Astrocyte (in vitro differentiated cells and primary cell): ENCODE measurements around the gene GKN1. TPM values are rescaled to one million over a fixed set of nuclear protein-coding genes. Genes with fewer than 3 reads are reported as not detected.

ENCODE experiments used
- DNase-seq: peaks from one replicate; pipeline ENCODE4 v3.0.0-alpha.2; 2010; ENCODE audit warnings: low read depth
- FAIRE-seq: peaks from 2 replicates; lab custom pipeline; 2011; peaks lifted over from hg19 to GRCh38; lab: Jason Lieb, UNC
- H2AFZ ChIP-seq: 2 replicates; pipeline ENCODE4 v1.6.0; 2012; ENCODE audit warnings: low read depth, low read length, inconsistent platforms
- H3K27ac ChIP-seq: 2 replicates; pipeline ENCODE4 v1.5.1; 2011; ENCODE audit warnings: low read depth, low read length, inconsistent platforms
- H3K27me3 ChIP-seq: 2 replicates; pipeline ENCODE4 v1.6.0; 2011; ENCODE audit warnings: low read length, inconsistent platforms; ENCODE audit not compliant: insufficient read depth
- H3K36me3 ChIP-seq: 2 replicates; pipeline ENCODE4 v1.5.1; 2011; ENCODE audit warnings: low read length, inconsistent platforms; ENCODE audit not compliant: insufficient read depth
- H3K4me1 ChIP-seq: 2 replicates; pipeline ENCODE4 v1.5.1; 2011; ENCODE audit warnings: low read length, inconsistent platforms; ENCODE audit not compliant: insufficient read depth
- H3K4me2 ChIP-seq: 2 replicates; pipeline ENCODE4 v1.6.0; 2012; ENCODE audit warnings: low read length, inconsistent platforms
- H3K4me3 ChIP-seq: 2 replicates; pipeline ENCODE4 v1.5.1; 2011; ENCODE audit warnings: low read depth, mild to moderate bottlenecking, low read length, inconsistent platforms; ENCODE audit not compliant: insufficient read depth
- H3K79me2 ChIP-seq: 2 replicates; pipeline ENCODE4 v1.6.0; 2012; ENCODE audit warnings: mild to moderate bottlenecking, low read length, inconsistent platforms; ENCODE audit not compliant: insufficient read depth
- H3K9ac ChIP-seq: 2 replicates; pipeline ENCODE4 v1.6.0; 2012; ENCODE audit warnings: mild to moderate bottlenecking, low read length, inconsistent platforms
- H3K9me3 ChIP-seq: 2 replicates; pipeline ENCODE4 v1.5.1; 2012; ENCODE audit warnings: low read depth, mild to moderate bottlenecking, low read length, inconsistent platforms; ENCODE audit not compliant: insufficient read depth
- H4K20me1 ChIP-seq: 2 replicates; pipeline ENCODE4 v1.6.0; 2012; ENCODE audit warnings: low read length, inconsistent platforms; ENCODE audit not compliant: insufficient read depth
- H3K27ac Mint-ChIP-seq: one replicate; pipeline ENCODE4 v1.8.0; 2021; ENCODE audit warnings: mild to moderate bottlenecking, mixed read lengths; ENCODE audit not compliant: unreplicated experiment
- H3K27me3 Mint-ChIP-seq: one replicate; pipeline ENCODE4 v1.8.0; 2021; ENCODE audit warnings: low read depth, mixed read lengths; ENCODE audit not compliant: unreplicated experiment
- H3K36me3 Mint-ChIP-seq: one replicate; pipeline ENCODE4 v1.8.0; 2021; ENCODE audit warnings: low read depth, mixed read lengths; ENCODE audit not compliant: unreplicated experiment
- H3K4me1 Mint-ChIP-seq: one replicate; pipeline ENCODE4 v1.8.0; 2021; ENCODE audit warnings: low read depth, mixed read lengths; ENCODE audit not compliant: unreplicated experiment
- H3K4me3 Mint-ChIP-seq: one replicate; pipeline ENCODE4 v1.8.0; 2021; ENCODE audit warnings: mild to moderate bottlenecking, moderate library complexity, mixed read lengths; ENCODE audit not compliant: unreplicated experiment
- H3K9me3 Mint-ChIP-seq: one replicate; pipeline ENCODE4 v1.8.0; 2021; ENCODE audit warnings: mild to moderate bottlenecking, mixed read lengths; ENCODE audit not compliant: unreplicated experiment
- CTCF ChIP-seq: IDR thresholded peaks from 2 replicates; pipeline ENCODE4 v1.5.1; 2011; ENCODE audit warnings: low read depth, mild to moderate bottlenecking, inconsistent platforms, low read length, moderate library complexity; ENCODE audit not compliant: insufficient read depth
- EZH2 ChIP-seq: IDR thresholded peaks from 2 replicates; pipeline ENCODE4 v1.6.1; 2012; ENCODE audit warnings: mild to moderate bottlenecking, low read length, inconsistent platforms; ENCODE audit not compliant: insufficient read depth
- total RNA-seq: library from RNA; stranded (reverse); gene quantifications from 2 replicates; pipeline ENCODE4 v1.2.1, GENCODE V29; 2021

The GKN1 gene
- total RNA-seq, 1 donor from 2014 or later = not detected

GRCh38 chr2:69001879-69002278 lies 27.4 kb downstream of the GKN1 start:
- Histone ChIP-seq H3K4me1 (no peaks in the 10 kb centered on the region), H3K36me3 (no peaks in the 10 kb centered on the region), H3K27ac (no peak overlapping the region), H4K20me1 (no peaks in the 10 kb centered on the region), H3K9ac (no peak overlapping the region), H2AFZ (no peak overlapping the region), H3K9me3 (peaks cover 3% of the 10 kb centered on the region), H3K27me3 (no peaks in the 10 kb centered on the region), H3K4me2 (no peak overlapping the region), H3K4me3 (no peak overlapping the region), H3K79me2 (no peaks in the 10 kb centered on the region)
- peaks cover 19% of the 10 kb centered on the region for H3K9me3 Mint-ChIP-seq
- H3K27me3 Mint-ChIP-seq = no peaks in the 10 kb centered on the region
- H3K4me1 Mint-ChIP-seq = no peaks in the 10 kb centered on the region
- no peak overlapping the region for H3K4me3 Mint-ChIP-seq
- DNase-seq = no peak
- no peaks in the 10 kb centered on the region for H3K36me3 Mint-ChIP-seq
- TF ChIP-seq CTCF = no peak
- TF ChIP-seq EZH2 = no peak
- no peak overlapping the region for H3K27ac Mint-ChIP-seq
- FAIRE-seq = no peak

DNA sequence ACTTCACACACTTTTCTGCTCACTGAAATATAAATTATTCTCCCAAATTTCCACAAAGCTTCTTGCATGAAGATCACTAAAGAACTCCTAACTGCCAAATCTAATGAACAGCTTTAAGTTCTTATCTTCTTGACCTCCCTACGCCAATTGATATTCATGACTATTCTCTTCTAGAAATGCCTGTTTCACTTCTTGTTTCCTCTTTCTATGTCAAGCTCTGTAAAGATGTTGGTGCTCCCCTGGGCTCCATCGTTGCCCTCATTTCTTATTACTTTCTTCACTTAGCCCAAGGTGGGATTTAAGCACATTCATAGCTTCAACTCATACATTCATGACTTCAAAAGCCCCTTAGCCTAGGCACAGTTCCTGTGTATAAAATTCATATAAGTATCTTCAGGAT lies 29.3 kb downstream of the GKN1 start:
- Mint-ChIP-seq H3K4me1 (no peaks in the 10 kb centered on the region), H3K4me3 (no peak overlapping the region), H3K27ac (no peak overlapping the region), H3K27me3 (no peaks in the 10 kb centered on the region), H3K36me3 (no peaks in the 10 kb centered on the region), H3K9me3 (peaks cover 19% of the 10 kb centered on the region)
- no peak overlapping the region for H3K9ac ChIP-seq
- no peak for DNase-seq
- no peaks in the 10 kb centered on the region for H4K20me1 ChIP-seq
- no peaks in the 10 kb centered on the region for H3K36me3 ChIP-seq
- FAIRE-seq = no peak
- H3K4me3 ChIP-seq = no peak overlapping the region
- H3K9me3 ChIP-seq = peaks cover 3% of the 10 kb centered on the region
- TF ChIP-seq EZH2 (no peak), CTCF (no peak)
- no peak overlapping the region for H2AFZ ChIP-seq
- H3K4me2 ChIP-seq = no peak overlapping the region
- H3K27me3 ChIP-seq = no peaks in the 10 kb centered on the region
- no peaks in the 10 kb centered on the region for H3K79me2 ChIP-seq
- H3K27ac ChIP-seq = no peak overlapping the region
- H3K4me1 ChIP-seq = no peaks in the 10 kb centered on the region

DNA sequence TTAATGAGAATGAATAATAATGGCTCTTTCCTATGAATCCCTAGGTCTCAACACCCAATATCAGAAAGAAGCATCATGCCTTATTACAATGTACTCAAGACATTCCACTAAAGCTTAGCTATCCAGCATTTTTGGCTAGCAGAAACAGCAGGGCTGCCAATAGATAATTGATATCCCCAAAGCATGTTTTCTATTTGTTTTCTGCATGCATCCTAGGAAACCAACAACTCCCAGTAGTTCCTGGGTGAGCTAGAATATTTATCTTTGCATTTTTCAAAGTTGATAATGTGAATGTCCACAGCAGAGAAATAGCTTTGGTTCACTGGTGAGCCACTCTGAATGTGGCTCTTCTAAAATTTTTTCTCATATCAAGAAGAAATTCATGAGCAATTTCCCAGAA lies 32.7 kb downstream of the GKN1 start:
- H3K79me2 ChIP-seq = no peaks in the 10 kb centered on the region
- no peaks in the 10 kb centered on the region for H4K20me1 ChIP-seq
- H3K9ac ChIP-seq = no peak overlapping the region
- H3K4me1 Mint-ChIP-seq = peaks cover 11% of the 10 kb centered on the region
- no peak overlapping the region for H2AFZ ChIP-seq
- H3K4me3 ChIP-seq = no peak overlapping the region
- no peaks in the 10 kb centered on the region for H3K27me3 Mint-ChIP-seq
- no peaks in the 10 kb centered on the region for H3K27me3 ChIP-seq
- H3K27ac ChIP-seq = no peak overlapping the region
- peaks cover 3% of the 10 kb centered on the region for H3K9me3 ChIP-seq
- no peaks in the 10 kb centered on the region for H3K4me1 ChIP-seq
- TF ChIP-seq EZH2 (no peak), CTCF (no peak)
- H3K9me3 Mint-ChIP-seq = peaks cover 12% of the 10 kb centered on the region
- no peak overlapping the region for H3K27ac Mint-ChIP-seq
- no peaks in the 10 kb centered on the region for H3K36me3 Mint-ChIP-seq
- DNase-seq (no peak), FAIRE-seq (no peak)
- no peaks in the 10 kb centered on the region for H3K36me3 ChIP-seq
- H3K4me3 Mint-ChIP-seq = no peak overlapping the region
- no peak overlapping the region for H3K4me2 ChIP-seq
